Stimulated activated CD8-positive, alpha-beta memory T cell treated with anti-CD3 and anti-CD28 coated beads, Interleukin-12 subunit alpha, Interleukin-12 subunit beta, amount 100 ng/mL, for 4 hours (primary cell): ENCODE measurements around the gene PIP4K2A.

Source experiments
- DNase-seq: peaks from one replicate; pipeline ENCODE4 v3.0.0-alpha.2; 2020; ENCODE audit warnings: low read depth

The PIP4K2A gene

GRCh38 chr10:22593636-22594198 is 120.7 kb downstream of the PIP4K2A start:
- no peak for DNase-seq

GRCh38 chr10:22593026-22593425 is 121.4 kb downstream of the PIP4K2A start:
- DNase-seq: no peak

- DNase-seq: no peak
Measured at GRCh38 chr10:22589851-22590514, 124.4 kb downstream of the PIP4K2A start.

GRCh38 chr10:22588462-22588861 is 125.9 kb downstream of the PIP4K2A start:
- no peak for DNase-seq

GRCh38 chr10:22583683-22584082 is 130.7 kb downstream of the PIP4K2A start:
- no peak for DNase-seq

GRCh38 chr10:22581461-22581860 is 132.9 kb downstream of the PIP4K2A start:
- no peak for DNase-seq

GRCh38 chr10:22580711-22581110 is 133.7 kb downstream of the PIP4K2A start:
- DNase-seq: no peak

GRCh38 chr10:22579826-22580225 is 134.6 kb downstream of the PIP4K2A start:
- DNase-seq: no peak

GRCh38 chr10:22573820-22574569 is 140.4 kb downstream of the PIP4K2A start:
- no peak for DNase-seq

- no peak for DNase-seq
Measured at GRCh38 chr10:22570733-22571430, 143.5 kb downstream of the PIP4K2A start.

- DNase-seq: no peak
Measured at GRCh38 chr10:22570234-22570633, 144.1 kb downstream of the PIP4K2A start.

GRCh38 chr10:22568928-22569327 is 145.4 kb downstream of the PIP4K2A start:
- no peak for DNase-seq

GRCh38 chr10:22564060-22564459 is 150.3 kb downstream of the PIP4K2A start:
- no peak for DNase-seq

- DNase-seq: no peak
Measured at GRCh38 chr10:22561909-22562308, 152.5 kb downstream of the PIP4K2A start.

- no peak for DNase-seq
Measured at GRCh38 chr10:22560913-22561239, 153.5 kb downstream of the PIP4K2A start.

- DNase-seq: no peak
Measured at GRCh38 chr10:22560096-22560912, 154.1 kb downstream of the PIP4K2A start.

GRCh38 chr10:22557321-22557720 is 157.1 kb downstream of the PIP4K2A start:
- DNase-seq: no peak

GRCh38 chr10:22556774-22557173 is 157.6 kb downstream of the PIP4K2A start:
- DNase-seq: no peak

GRCh38 chr10:22554461-22555182 is 159.8 kb downstream of the PIP4K2A start:
- DNase-seq: no peak

GRCh38 chr10:22553452-22553995 is 160.9 kb downstream of the PIP4K2A start:
- DNase-seq: no peak

GRCh38 chr10:22552888-22553378 is 161.4 kb downstream of the PIP4K2A start:
- no peak for DNase-seq
